ENCODE data around the gene KRTCAP3. TPM values are rescaled to one million over a fixed set of nuclear protein-coding genes. Genes with fewer than 3 reads are reported as not detected.

The KRTCAP3 gene
- total and polyA plus RNA-seq, 2 of the 4 experiments (the other 2 are of a cell fraction) = 1.5 TPM; not detected in 1

- CTCF ChIA-PET = interaction anchor here (0.6 kb wide), 1 partner anchor 703 kb away, joined by 4 read pairs; no protein-coding TSS in a partner anchor
These were observed 6.2 kb downstream of the KRTCAP3 start for GRCh38 chr2:27448381-27448780.

More at GRCh38 chr2:27448381-27448780, 6.2 kb downstream of the KRTCAP3 start:
- Histone ChIP-seq H3K9ac (ENCODE audit: low read depth, low read length) (no peak overlapping the region), H2BK5ac (ENCODE audit: low read depth, low read length, poor library complexity, severe bottlenecking) (no peak overlapping the region), H3K18ac (ENCODE audit: low read depth, low read length) (no peak overlapping the region), H3K9me1 (ENCODE audit: insufficient read depth, low read length) (no peaks in the 10 kb centered on the region), H2BK15ac (ENCODE audit: low read depth, low read length) (no peak overlapping the region), H4K8ac (ENCODE audit: low read depth in 2 of 2, low read length in 2 of 2) (no peak overlapping the region), H3K4ac (ENCODE audit: low read depth, low read length) (no peak overlapping the region), H3K4me3 (ENCODE audit: insufficient read depth, low read depth, low read length) (no peak overlapping the region), H3K27me3 (ENCODE audit: control insufficient read depth, insufficient read depth, low read length) (no peaks in the 10 kb centered on the region), H3K27ac (ENCODE audit: insufficient read depth, low read length) (no peak overlapping the region), H3K36me3 (ENCODE audit: control insufficient read depth, insufficient read depth, low read length) (peaks cover 33% of the 10 kb centered on the region), H4K20me1 (ENCODE audit: insufficient read depth, low read length) (no peaks in the 10 kb centered on the region), H2BK120ac (ENCODE audit: low read depth, low read length) (no peak overlapping the region), H3K23ac (ENCODE audit: low read depth, low read length) (no peak overlapping the region), H4K91ac (ENCODE audit: insufficient read depth, low read depth, low read length) (no peak overlapping the region), H2AK9ac (replicated peaks; ENCODE audit: low read depth, low read length, poor library complexity) (no peak overlapping the region), H3K79me1 (ENCODE audit: low read depth in 1 of 2, low read length in 2 of 2) (no peaks in the 10 kb centered on the region), H2BK20ac (ENCODE audit: low read depth, low read length) (no peak overlapping the region), H2AFZ (replicated peaks; ENCODE audit: low read length, poor library complexity) (no peak overlapping the region), H4K5ac (ENCODE audit: low read depth, low read length) (no peak overlapping the region), H2AK5ac (ENCODE audit: low read depth, low read length) (no peak overlapping the region), H3K4me2 (ENCODE audit: low read depth, low read length) (no peak overlapping the region), H3K4me1 (ENCODE audit: control insufficient read depth, insufficient read depth, low read length) (no peaks in the 10 kb centered on the region), H3K9me3 (ENCODE audit: control insufficient read depth, insufficient read depth, low read length) (no peaks in the 10 kb centered on the region), H3K14ac (replicated peaks; ENCODE audit: low read depth, low read length) (no peak overlapping the region), H3K56ac (ENCODE audit: extremely low read depth, insufficient read depth, low read length) (no peak overlapping the region)
- BruUV-seq (replicated peaks) = no TSS peak
- POLR2A ChIA-PET (ENCODE audit: unreplicated experiment) = interaction anchor here (1.2 kb wide), 1 partner anchor 18 kb away, joined by 3 read pairs; no protein-coding TSS in a partner anchor
- TF ChIP-seq MAZ (IDR thresholded peaks at IDR 0.05; ENCODE audit: borderline replicate concordance, low read depth, low read length) = no peak
- TF ChIP-seq POLR2A (IDR thresholded peaks at IDR 0.05; ENCODE audit: low read depth, low read length) = no peak
- TF ChIP-seq CHD1 (IDR thresholded peaks at IDR 0.05; ENCODE audit: low read depth, low read length) = no peak
- TF ChIP-seq, protein P1, sequence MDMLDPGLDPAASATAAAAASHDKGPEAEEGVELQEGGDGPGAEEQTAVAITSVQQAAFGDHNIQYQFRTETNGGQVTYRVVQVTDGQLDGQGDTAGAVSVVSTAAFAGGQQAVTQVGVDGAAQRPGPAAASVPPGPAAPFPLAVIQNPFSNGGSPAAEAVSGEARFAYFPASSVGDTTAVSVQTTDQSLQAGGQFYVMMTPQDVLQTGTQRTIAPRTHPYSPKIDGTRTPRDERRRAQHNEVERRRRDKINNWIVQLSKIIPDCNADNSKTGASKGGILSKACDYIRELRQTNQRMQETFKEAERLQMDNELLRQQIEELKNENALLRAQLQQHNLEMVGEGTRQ (IDR thresholded peaks at IDR 0.05; ENCODE audit: low read depth, low read length) = no peak
- TF ChIP-seq MXI1 (IDR thresholded peaks at IDR 0.05; ENCODE audit: borderline replicate concordance, low read depth, low read length) = no peak
- no peak for TF ChIP-seq SMC3 (IDR thresholded peaks at IDR 0.05; ENCODE audit: low read depth, low read length)
- TF ChIP-seq NFE2L2 (IDR thresholded peaks at IDR 0.05; ENCODE audit: low read depth, low read length) = no peak
- TF ChIP-seq, protein P2, sequence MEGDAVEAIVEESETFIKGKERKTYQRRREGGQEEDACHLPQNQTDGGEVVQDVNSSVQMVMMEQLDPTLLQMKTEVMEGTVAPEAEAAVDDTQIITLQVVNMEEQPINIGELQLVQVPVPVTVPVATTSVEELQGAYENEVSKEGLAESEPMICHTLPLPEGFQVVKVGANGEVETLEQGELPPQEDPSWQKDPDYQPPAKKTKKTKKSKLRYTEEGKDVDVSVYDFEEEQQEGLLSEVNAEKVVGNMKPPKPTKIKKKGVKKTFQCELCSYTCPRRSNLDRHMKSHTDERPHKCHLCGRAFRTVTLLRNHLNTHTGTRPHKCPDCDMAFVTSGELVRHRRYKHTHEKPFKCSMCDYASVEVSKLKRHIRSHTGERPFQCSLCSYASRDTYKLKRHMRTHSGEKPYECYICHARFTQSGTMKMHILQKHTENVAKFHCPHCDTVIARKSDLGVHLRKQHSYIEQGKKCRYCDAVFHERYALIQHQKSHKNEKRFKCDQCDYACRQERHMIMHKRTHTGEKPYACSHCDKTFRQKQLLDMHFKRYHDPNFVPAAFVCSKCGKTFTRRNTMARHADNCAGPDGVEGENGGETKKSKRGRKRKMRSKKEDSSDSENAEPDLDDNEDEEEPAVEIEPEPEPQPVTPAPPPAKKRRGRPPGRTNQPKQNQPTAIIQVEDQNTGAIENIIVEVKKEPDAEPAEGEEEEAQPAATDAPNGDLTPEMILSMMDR (conservative IDR thresholded peaks at IDR 0.05; ENCODE audit: low read depth, low read length) = no peak
- TF ChIP-seq CEBPB (IDR thresholded peaks at IDR 0.05; ENCODE audit: low read depth, low read length) = no peak
- TF ChIP-seq RFX5 (IDR thresholded peaks at IDR 0.05; ENCODE audit: low read depth, low read length) = no peak
- TF ChIP-seq RAD21 (IDR thresholded peaks at IDR 0.05; ENCODE audit: low read length) = no peak
- intact Hi-C loops (cut with micrococcal nuclease) = no loop called here
- no peak for ATAC-seq (ENCODE audit: low read depth)
- 65% methylated on average over 2 of the region's 3 CpGs; no CpG with 5 or more reads in 1 of the 2 experiments for WGBS, 2 experiments (ENCODE audit: extremely low coverage in 2 of 2, insufficient read length in 1 of 2)
- in situ Hi-C loops (cut with MboI; ENCODE audit: low sequenced_read_pairs) = no loop called here
- dilution Hi-C loops (cut with HindIII; ENCODE audit: low sequenced_read_pairs, unreplicated experiment) = no loop called here
- no peak for DNase-seq

Data from IMR-90 (cell line).